IMR-90 (cell line): Measurements from ENCODE around the gene IRAK2.

Experiments
- CTCF ChIP-seq: conservative IDR thresholded peaks from 2 replicates; pipeline ENCODE4 v1.5.1; 2012; ENCODE audit warnings: mild to moderate bottlenecking, low read depth, low read length, improper control_type of control experiment
- MXI1 ChIP-seq: IDR thresholded peaks from 2 replicates; pipeline ENCODE4 v1.6.1; 2012; ENCODE audit warnings: low read depth, mild to moderate bottlenecking, low read length, moderate library complexity, borderline replicate concordance

- TF ChIP-seq CTCF (no peak), MXI1 (no peak)
Measured at GRCh38 chr3:10149226-10149625, 15.5 kb upstream of the IRAK2 start.
